Osteoblast (primary cell): Measurements from ENCODE around the gene KLHL3. TPM values are rescaled to one million over a fixed set of nuclear protein-coding genes. Genes with fewer than 3 reads are reported as not detected.

Experiments used
- DNase-seq: peaks from one replicate; pipeline ENCODE4 v3.0.0; 2011; ENCODE audit warnings: low spot score, mixed read lengths; ENCODE audit not compliant: insufficient read length; ENCODE audit errors: missing footprints
- H2AFZ ChIP-seq: 2 replicates; pipeline ENCODE4 v1.6.0; 2011; ENCODE audit warnings: mild to moderate bottlenecking, low read length
- H3K27ac ChIP-seq: 2 replicates; pipeline ENCODE4 v1.5.1; 2011; ENCODE audit warnings: mild to moderate bottlenecking, low read depth, low read length, moderate library complexity
- H3K27me3 ChIP-seq: 2 replicates; pipeline ENCODE4 v1.6.0; 2012; ENCODE audit warnings: mild to moderate bottlenecking, control low read depth, inconsistent platforms, low read length, moderate library complexity; ENCODE audit not compliant: insufficient read depth
- H3K36me3 ChIP-seq: 2 replicates; pipeline ENCODE4 v1.5.1; 2011; ENCODE audit warnings: mild to moderate bottlenecking, low read length, control low read depth, moderate library complexity; ENCODE audit not compliant: insufficient read depth
- H3K4me1 ChIP-seq: 2 replicates; pipeline ENCODE4 v1.5.1; 2011; ENCODE audit warnings: mild to moderate bottlenecking, low read length, control low read depth, moderate library complexity; ENCODE audit not compliant: insufficient read depth
- H3K4me2 ChIP-seq: 2 replicates; pipeline ENCODE4 v1.6.0; 2011; ENCODE audit warnings: mild to moderate bottlenecking, low read length; ENCODE audit not compliant: insufficient read depth
- H3K4me3 ChIP-seq: fragments of 200-600 bp; sonication (generic); 3 replicates; pipeline ENCODE4 v1.5.1; 2012; ENCODE audit warnings: mild to moderate bottlenecking, low read length, inconsistent platforms; ENCODE audit not compliant: insufficient read depth
- H3K79me2 ChIP-seq: 2 replicates; pipeline ENCODE4 v1.6.0; 2012; ENCODE audit warnings: mild to moderate bottlenecking, low read length, control low read depth, inconsistent platforms; ENCODE audit not compliant: insufficient read depth
- H3K9me3 ChIP-seq: 2 replicates; pipeline ENCODE4 v1.5.1; 2011; ENCODE audit warnings: low read depth, low read length, control low read depth
- H4K20me1 ChIP-seq: 2 replicates; pipeline ENCODE4 v1.6.0; 2012; ENCODE audit warnings: mild to moderate bottlenecking, low read length, control low read depth; ENCODE audit not compliant: insufficient read depth
- CTCF ChIP-seq: IDR thresholded peaks from 2 replicates; pipeline ENCODE4 v1.5.1; 2011; ENCODE audit warnings: mild to moderate bottlenecking, low read depth, low read length, moderate library complexity; ENCODE audit errors: extremely low read depth
- total RNA-seq: library from RNA; depleted of rRNA; stranded (reverse); fragments of >200 nt; gene quantifications from 2 replicates; pipeline ENCODE4 v1.2.3, GENCODE V29; 2012

The KLHL3 gene
- total RNA-seq, 1 donor: 6.2 TPM

DNA sequence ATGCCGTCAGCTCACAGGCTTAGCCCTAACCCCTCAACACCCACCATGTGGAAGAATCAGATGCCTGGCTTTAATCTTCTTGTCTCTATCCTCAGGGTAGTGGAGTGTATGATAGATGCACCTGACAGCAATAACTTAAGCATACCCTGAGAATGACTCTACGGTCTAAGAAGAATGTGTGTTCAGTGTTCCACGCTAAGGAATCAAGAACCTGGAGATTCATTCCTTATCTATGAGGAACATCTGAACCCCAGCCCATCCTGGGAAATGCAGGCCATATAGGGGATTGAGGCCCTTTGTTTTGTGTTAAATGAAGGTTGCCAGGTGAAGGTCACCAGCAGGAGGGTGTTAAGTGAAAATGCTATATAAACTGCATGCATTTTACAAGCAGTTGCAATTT, 63.0 kb downstream of the KLHL3 start:
- H3K36me3 ChIP-seq: no peaks in the 10 kb centered on the region
- no peaks in the 10 kb centered on the region for H3K79me2 ChIP-seq
- no peak overlapping the region for H2AFZ ChIP-seq
- no peaks in the 10 kb centered on the region for H4K20me1 ChIP-seq
- no peaks in the 10 kb centered on the region for H3K4me1 ChIP-seq
- TF ChIP-seq CTCF: no peak
- no peaks in the 10 kb centered on the region for H3K9me3 ChIP-seq
- H3K27ac ChIP-seq: no peak overlapping the region
- no peaks in the 10 kb centered on the region for H3K27me3 ChIP-seq
- no peak overlapping the region for H3K4me3 ChIP-seq
- DNase-seq: no peak
- H3K4me2 ChIP-seq: no peak overlapping the region

- Histone ChIP-seq H3K27me3 (no peaks in the 10 kb centered on the region), H3K79me2 (no peaks in the 10 kb centered on the region), H3K9me3 (no peaks in the 10 kb centered on the region), H3K4me1 (peaks cover 1% of the 10 kb centered on the region), H4K20me1 (no peaks in the 10 kb centered on the region), H3K4me2 (no peak overlapping the region), H2AFZ (no peak overlapping the region), H3K27ac (no peak overlapping the region), H3K4me3 (no peak overlapping the region), H3K36me3 (no peaks in the 10 kb centered on the region)
- DNase-seq: no peak
- no peak for TF ChIP-seq CTCF
Measured at GRCh38 chr5:137672001-137672400, 63.9 kb downstream of the KLHL3 start.

DNA sequence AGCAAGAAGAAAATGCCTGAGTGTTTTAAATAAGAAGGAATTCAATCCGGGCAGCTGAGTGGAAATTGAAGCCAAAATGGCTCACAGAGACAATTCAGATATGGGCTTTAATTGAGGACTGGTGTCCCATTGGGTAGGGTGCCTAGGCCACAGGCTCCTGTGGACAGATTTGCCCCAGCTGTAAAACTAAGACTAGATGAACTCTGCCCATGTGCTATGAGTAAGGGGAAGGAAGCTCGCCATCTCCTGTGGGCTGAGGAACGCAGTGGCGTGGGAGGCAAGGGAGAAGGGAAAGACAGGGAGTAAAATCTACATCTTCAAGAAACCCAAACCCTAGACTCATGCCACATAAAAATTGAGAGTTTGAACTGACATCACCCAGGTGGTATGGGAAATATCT, 66.1 kb downstream of the KLHL3 start:
- H3K27me3 ChIP-seq: no peaks in the 10 kb centered on the region
- no peak for TF ChIP-seq CTCF
- H3K27ac ChIP-seq: no peak overlapping the region
- no peaks in the 10 kb centered on the region for H3K79me2 ChIP-seq
- no peaks in the 10 kb centered on the region for H3K36me3 ChIP-seq
- no peak overlapping the region for H2AFZ ChIP-seq
- H3K4me3 ChIP-seq: no peak overlapping the region
- DNase-seq: no peak
- no peak overlapping the region for H3K4me2 ChIP-seq
- H3K4me1 ChIP-seq: peaks cover 14% of the 10 kb centered on the region
- H3K9me3 ChIP-seq: no peaks in the 10 kb centered on the region
- no peaks in the 10 kb centered on the region for H4K20me1 ChIP-seq

GRCh38 chr5:137668637-137669036, 67.3 kb downstream of the KLHL3 start:
- no peaks in the 10 kb centered on the region for H3K9me3 ChIP-seq
- no peaks in the 10 kb centered on the region for H4K20me1 ChIP-seq
- TF ChIP-seq CTCF: no peak
- no peak overlapping the region for H3K4me2 ChIP-seq
- no peaks in the 10 kb centered on the region for H3K27me3 ChIP-seq
- H2AFZ ChIP-seq: no peak overlapping the region
- H3K36me3 ChIP-seq: no peaks in the 10 kb centered on the region
- no peak overlapping the region for H3K27ac ChIP-seq
- no peak for DNase-seq
- no peak overlapping the region for H3K4me3 ChIP-seq
- H3K4me1 ChIP-seq: peaks cover 14% of the 10 kb centered on the region
- H3K79me2 ChIP-seq: no peaks in the 10 kb centered on the region
